Breast epithelium (tissue), 3 donors: Measurements from ENCODE around the gene SLC25A34.

Experiments
- POLR2A ChIP-seq: fragments of 450-650 bp; IDR thresholded peaks from one replicate; pipeline ENCODE4 v1.6.1; 2016; ENCODE audit warnings: antibody characterized with exemption, mild to moderate bottlenecking, moderate library complexity
- TF ChIP-seq, protein P1 (sequence below), 3 donors: fragments of 450-650 bp; IDR thresholded peaks; one replicate each; pipeline ENCODE4 v1.5.1; 2016 to 2017; ENCODE audit warnings: antibody characterized with exemption in 3 of 3, mild to moderate bottlenecking in 3 of 3, moderate library complexity in 3 of 3

- TF ChIP-seq, protein P1, sequence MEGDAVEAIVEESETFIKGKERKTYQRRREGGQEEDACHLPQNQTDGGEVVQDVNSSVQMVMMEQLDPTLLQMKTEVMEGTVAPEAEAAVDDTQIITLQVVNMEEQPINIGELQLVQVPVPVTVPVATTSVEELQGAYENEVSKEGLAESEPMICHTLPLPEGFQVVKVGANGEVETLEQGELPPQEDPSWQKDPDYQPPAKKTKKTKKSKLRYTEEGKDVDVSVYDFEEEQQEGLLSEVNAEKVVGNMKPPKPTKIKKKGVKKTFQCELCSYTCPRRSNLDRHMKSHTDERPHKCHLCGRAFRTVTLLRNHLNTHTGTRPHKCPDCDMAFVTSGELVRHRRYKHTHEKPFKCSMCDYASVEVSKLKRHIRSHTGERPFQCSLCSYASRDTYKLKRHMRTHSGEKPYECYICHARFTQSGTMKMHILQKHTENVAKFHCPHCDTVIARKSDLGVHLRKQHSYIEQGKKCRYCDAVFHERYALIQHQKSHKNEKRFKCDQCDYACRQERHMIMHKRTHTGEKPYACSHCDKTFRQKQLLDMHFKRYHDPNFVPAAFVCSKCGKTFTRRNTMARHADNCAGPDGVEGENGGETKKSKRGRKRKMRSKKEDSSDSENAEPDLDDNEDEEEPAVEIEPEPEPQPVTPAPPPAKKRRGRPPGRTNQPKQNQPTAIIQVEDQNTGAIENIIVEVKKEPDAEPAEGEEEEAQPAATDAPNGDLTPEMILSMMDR (IDR thresholded peaks at IDR 0.05), result no peak
- TF ChIP-seq POLR2A, result no peak
Measured at GRCh38 chr1:15701784-15702183, 34.3 kb upstream of the SLC25A34 start.
